H1 (cell line): Measurements from ENCODE around the gene MRPL41. TPM values are rescaled to one million over a fixed set of nuclear protein-coding genes. Genes with fewer than 3 reads are reported as not detected.

Experiments used
- polyA plus RNA-seq, 7 experiments: library from polyadenylated mRNA; depleted of rRNA in 3 of 7; stranded (reverse) in 5 of 7; unstranded in 2 of 7; fragments of >200 nt in 5 of 7; fragments of 200-250 nt in 2 of 7; gene quantifications; 1 replicate in 5 of 7; 2 replicates in 1 of 7; 4 replicates in 1 of 7; pipeline versions ENCODE4 v1.2.1 to v1.2.3, GENCODE V29; 2011 to 2013; ENCODE audit warnings: missing spikeins in 2 of 7, mixed read lengths in 2 of 7
- total RNA-seq: library from RNA; stranded (reverse); fragmentation: NEBNext Ultra II Directional; extraction: Animal tissue kit (Norgen Biotek cat#: 25700); gene quantifications from 2 replicates; pipeline ENCODE4 v1.2.1, GENCODE V29; 2021
- TF ChIP-seq, protein P1 (sequence below), 3 experiments: IDR thresholded peaks; 1 replicate in 2 of 3; 2 replicates in 1 of 3; pipeline versions ENCODE4 v1.5.1 to v1.6.1; 2011; ENCODE audit warnings: low read length in 3 of 3, mild to moderate bottlenecking in 3 of 3, inconsistent platforms in 2 of 3, low read depth in 1 of 3, moderate library complexity in 1 of 3; ENCODE audit not compliant: insufficient read depth in 1 of 3; ENCODE audit errors: control extremely low read depth in 1 of 3

Gene MRPL41
- total and polyA plus RNA-seq, 2 of the 8 experiments (the other 6 are each of a cell fraction or from before 2014, with no cell fraction given): 47.2 to 58.1 TPM

DNA sequence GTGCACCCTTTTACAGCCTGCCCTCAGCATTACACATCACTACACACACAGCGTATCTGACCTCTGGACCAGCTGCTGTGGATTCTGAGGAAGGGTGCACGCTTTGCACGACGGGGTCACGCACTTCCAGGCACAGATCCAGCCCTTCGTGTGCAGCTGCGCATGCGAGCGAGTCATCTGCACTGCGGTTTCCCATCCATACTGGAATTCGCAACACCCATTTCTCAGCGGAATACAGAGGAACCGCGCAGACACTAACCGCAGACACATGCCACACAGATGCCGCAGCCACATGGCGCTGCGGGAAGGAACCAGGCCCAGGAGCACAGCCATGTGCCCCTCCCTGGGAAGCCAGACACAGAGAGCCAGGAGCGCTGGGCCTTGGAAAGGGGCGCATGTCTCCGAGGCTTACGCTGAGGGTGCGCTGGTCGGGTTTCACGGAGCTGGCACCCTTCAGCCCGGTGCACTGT, 44.9 kb upstream of the MRPL41 start (continued):
- TF ChIP-seq, protein P1, sequence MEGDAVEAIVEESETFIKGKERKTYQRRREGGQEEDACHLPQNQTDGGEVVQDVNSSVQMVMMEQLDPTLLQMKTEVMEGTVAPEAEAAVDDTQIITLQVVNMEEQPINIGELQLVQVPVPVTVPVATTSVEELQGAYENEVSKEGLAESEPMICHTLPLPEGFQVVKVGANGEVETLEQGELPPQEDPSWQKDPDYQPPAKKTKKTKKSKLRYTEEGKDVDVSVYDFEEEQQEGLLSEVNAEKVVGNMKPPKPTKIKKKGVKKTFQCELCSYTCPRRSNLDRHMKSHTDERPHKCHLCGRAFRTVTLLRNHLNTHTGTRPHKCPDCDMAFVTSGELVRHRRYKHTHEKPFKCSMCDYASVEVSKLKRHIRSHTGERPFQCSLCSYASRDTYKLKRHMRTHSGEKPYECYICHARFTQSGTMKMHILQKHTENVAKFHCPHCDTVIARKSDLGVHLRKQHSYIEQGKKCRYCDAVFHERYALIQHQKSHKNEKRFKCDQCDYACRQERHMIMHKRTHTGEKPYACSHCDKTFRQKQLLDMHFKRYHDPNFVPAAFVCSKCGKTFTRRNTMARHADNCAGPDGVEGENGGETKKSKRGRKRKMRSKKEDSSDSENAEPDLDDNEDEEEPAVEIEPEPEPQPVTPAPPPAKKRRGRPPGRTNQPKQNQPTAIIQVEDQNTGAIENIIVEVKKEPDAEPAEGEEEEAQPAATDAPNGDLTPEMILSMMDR (IDR thresholded peaks at IDR 0.05; ENCODE audit: control extremely low read depth in 1 of 3, insufficient read depth in 1 of 3, low read depth in 1 of 3, low read length in 3 of 3): no peak
